NT2/D1 (cell line): ENCODE results near the gene KCNH1.
"Not testable (repeated sequence)": the region's sequence is repeated elsewhere in the genome, so short reads cannot be mapped to it uniquely, and the experiment has no call there.

Experiments used
- DNase-seq: peaks from one replicate; pipeline ENCODE4 v3.0.0-alpha.2; 2011; ENCODE audit warnings: low read depth, low spot score
- H3K27me3 ChIP-seq: 2 replicates; pipeline ENCODE4 v1.6.0; 2011; ENCODE audit warnings: mild to moderate bottlenecking; ENCODE audit not compliant: insufficient read length, insufficient read depth
- H3K36me3 ChIP-seq: 2 replicates; pipeline ENCODE4 v1.6.1; 2011; ENCODE audit warnings: mild to moderate bottlenecking, low read length, mixed read lengths; ENCODE audit not compliant: insufficient read depth, insufficient read length
- H3K4me1 ChIP-seq: 2 replicates; pipeline ENCODE4 v1.5.1; 2011; ENCODE audit not compliant: insufficient read depth, insufficient read length
- H3K4me3 ChIP-seq: 2 replicates; pipeline ENCODE4 v1.5.1; 2011; ENCODE audit warnings: low read depth; ENCODE audit not compliant: insufficient read length
- H3K9ac ChIP-seq: 2 replicates; pipeline ENCODE4 v1.6.0; 2011; ENCODE audit warnings: low read depth; ENCODE audit not compliant: insufficient read length
- H3K9me3 ChIP-seq: 2 replicates; pipeline ENCODE4 v1.5.1; 2011; ENCODE audit warnings: mild to moderate bottlenecking, low read length; ENCODE audit not compliant: insufficient read depth
- SUZ12 ChIP-seq: IDR thresholded peaks from 2 replicates; pipeline ENCODE4 v1.6.1; 2011; ENCODE audit not compliant: insufficient read length, insufficient read depth; ENCODE audit errors: extremely low read depth
- YY1 ChIP-seq: IDR thresholded peaks from 2 replicates; pipeline ENCODE4 v1.6.1; 2011; ENCODE audit not compliant: insufficient read length, insufficient read depth
- ZNF274 ChIP-seq: IDR thresholded peaks from 2 replicates; pipeline ENCODE4 v1.6.1; 2011; ENCODE audit warnings: mild to moderate bottlenecking, low read depth, low read length

Gene KCNH1

GRCh38 chr1:210669951-210670350 lies 464.0 kb downstream of the KCNH1 start:
- Histone ChIP-seq H3K9ac (no peak overlapping the region), H3K27me3 (no peaks in the 10 kb centered on the region), H3K4me1 (no peaks in the 10 kb centered on the region), H3K9me3 (no peaks in the 10 kb centered on the region), H3K4me3 (no peak overlapping the region), H3K36me3 (no peaks in the 10 kb centered on the region)
- no peak for DNase-seq
- TF ChIP-seq SUZ12 (no peak), ZNF274 (no peak), YY1 (no peak)

- no peaks in the 10 kb centered on the region for H3K27me3 ChIP-seq
- H3K9ac ChIP-seq, result no peak overlapping the region
- no peak for TF ChIP-seq ZNF274
- no peak overlapping the region for H3K4me3 ChIP-seq
- H3K9me3 ChIP-seq, result no peaks in the 10 kb centered on the region
- H3K36me3 ChIP-seq, result no peaks in the 10 kb centered on the region
- H3K4me1 ChIP-seq, result no peaks in the 10 kb centered on the region
- no peak for DNase-seq
Measured at GRCh38 chr1:210663730-210664573, 470.0 kb downstream of the KCNH1 start.

- no peaks in the 10 kb centered on the region for H3K27me3 ChIP-seq
- no peak for DNase-seq
Measured at GRCh38 chr1:210662291-210663050, 471.5 kb downstream of the KCNH1 start.

DNA sequence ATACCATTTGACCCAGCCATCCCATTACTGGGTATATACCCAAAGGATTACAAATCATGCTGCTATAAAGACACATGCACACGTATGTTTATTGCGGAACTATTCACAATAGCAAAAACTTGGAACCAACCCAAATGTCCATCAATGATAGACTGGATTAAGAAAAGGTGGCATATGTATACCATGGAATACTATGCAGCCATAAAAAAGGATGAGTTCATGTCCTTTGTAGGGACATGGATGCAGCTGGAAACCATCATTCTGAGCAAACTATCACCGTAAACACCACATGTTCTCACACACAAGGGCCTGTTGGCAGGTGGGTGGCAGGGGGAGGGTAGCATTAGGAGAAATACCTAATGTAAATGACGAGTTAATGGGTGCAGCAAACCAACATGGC lies 472.4 kb downstream of the KCNH1 start:
- not testable (repeated sequence) for H3K27me3 ChIP-seq, H3K9ac ChIP-seq, H3K36me3 ChIP-seq, H3K4me3 ChIP-seq, DNase-seq, H3K4me1 ChIP-seq, H3K9me3 ChIP-seq

More at GRCh38 chr1:210662291-210663050, 471.5 kb downstream of the KCNH1 start:
- no peak overlapping the region for H3K9ac ChIP-seq
- H3K36me3 ChIP-seq, result no peaks in the 10 kb centered on the region
- no peaks in the 10 kb centered on the region; the same call in 1 of the 2 replicates for H3K9me3 ChIP-seq
- no peaks in the 10 kb centered on the region for H3K4me1 ChIP-seq
- TF ChIP-seq ZNF274 (no peak), SUZ12 (no peak), YY1 (no peak)
- H3K4me3 ChIP-seq, result no peak overlapping the region

GRCh38 chr1:210657806-210658205 lies 476.1 kb downstream of the KCNH1 start:
- H3K4me3 ChIP-seq, result no peak overlapping the region
- no peak overlapping the region for H3K9ac ChIP-seq
- no peaks in the 10 kb centered on the region for H3K36me3 ChIP-seq
- no peak for DNase-seq
- TF ChIP-seq YY1 (no peak), SUZ12 (no peak), ZNF274 (no peak)
- H3K4me1 ChIP-seq, result no peaks in the 10 kb centered on the region
- no peaks in the 10 kb centered on the region for H3K27me3 ChIP-seq
- H3K9me3 ChIP-seq, result no peaks in the 10 kb centered on the region; the same call in 1 of the 2 replicates

- Histone ChIP-seq H3K4me3 (no peak overlapping the region), H3K9ac (no peak overlapping the region), H3K9me3 (no peaks in the 10 kb centered on the region; the same call in 1 of the 2 replicates), H3K27me3 (no peaks in the 10 kb centered on the region), H3K4me1 (no peaks in the 10 kb centered on the region), H3K36me3 (no peaks in the 10 kb centered on the region)
- DNase-seq, result no peak
- TF ChIP-seq SUZ12, result no peak
- no peak for TF ChIP-seq YY1
- no peak for TF ChIP-seq ZNF274
Measured at GRCh38 chr1:210655511-210655910, 478.4 kb downstream of the KCNH1 start.

DNA sequence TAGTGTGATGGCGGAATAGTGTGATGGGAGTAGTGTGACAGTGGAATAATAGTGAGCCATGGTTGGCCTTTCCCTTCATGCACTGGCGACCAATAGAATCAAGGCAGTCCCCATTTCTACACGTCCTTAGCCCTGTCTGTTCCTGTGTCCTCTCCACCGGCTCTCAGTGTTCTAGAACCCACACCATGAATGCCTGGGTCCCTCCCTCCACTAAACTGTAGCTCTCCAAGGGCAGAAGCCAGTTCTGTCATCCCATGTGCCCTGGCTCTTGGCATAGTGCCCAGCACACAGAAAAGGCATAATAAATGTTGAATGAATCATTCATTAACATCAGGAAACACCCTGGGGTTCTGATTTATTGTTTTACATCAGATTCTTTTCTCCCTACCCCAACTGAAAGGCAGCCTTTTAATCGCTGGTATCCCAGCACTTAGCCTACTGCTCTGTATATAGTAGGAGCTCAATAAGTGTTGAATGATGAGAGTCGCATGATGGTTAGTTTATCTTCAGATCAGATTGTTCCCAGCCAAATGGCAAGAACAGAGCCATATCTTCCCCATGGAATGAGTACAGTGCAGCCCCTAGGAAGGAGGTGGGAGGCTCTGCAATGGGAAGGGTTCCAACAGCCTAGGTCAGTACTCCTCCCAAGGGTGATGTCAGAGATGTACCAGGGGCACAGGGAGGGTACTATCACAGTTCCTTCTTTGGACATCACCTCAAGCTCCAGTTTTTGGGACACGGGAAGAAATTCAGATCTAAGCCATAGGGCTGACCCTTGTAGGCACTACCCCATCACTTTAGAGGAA lies 479.6 kb downstream of the KCNH1 start:
- H3K9ac ChIP-seq, result no peak overlapping the region
- H3K4me3 ChIP-seq, result no peak overlapping the region
- no peaks in the 10 kb centered on the region for H3K36me3 ChIP-seq
- no peak for DNase-seq
- no peaks in the 10 kb centered on the region; the same call in 1 of the 2 replicates for H3K9me3 ChIP-seq
- TF ChIP-seq ZNF274, result no peak
- no peak for TF ChIP-seq YY1
- TF ChIP-seq SUZ12, result no peak
- no peaks in the 10 kb centered on the region for H3K4me1 ChIP-seq
- no peaks in the 10 kb centered on the region for H3K27me3 ChIP-seq
